Measurements from ENCODE around the gene SETSIP. TPM values are rescaled to one million over a fixed set of nuclear protein-coding genes. Genes with fewer than 3 reads are reported as not detected.
"Not testable (repeated sequence)": the region's sequence is repeated elsewhere in the genome, so short reads cannot be mapped to it uniquely, and the experiment has no call there.

The SETSIP gene
- total RNA-seq, 2 experiments from 2014 or later, result not detected

DNA sequence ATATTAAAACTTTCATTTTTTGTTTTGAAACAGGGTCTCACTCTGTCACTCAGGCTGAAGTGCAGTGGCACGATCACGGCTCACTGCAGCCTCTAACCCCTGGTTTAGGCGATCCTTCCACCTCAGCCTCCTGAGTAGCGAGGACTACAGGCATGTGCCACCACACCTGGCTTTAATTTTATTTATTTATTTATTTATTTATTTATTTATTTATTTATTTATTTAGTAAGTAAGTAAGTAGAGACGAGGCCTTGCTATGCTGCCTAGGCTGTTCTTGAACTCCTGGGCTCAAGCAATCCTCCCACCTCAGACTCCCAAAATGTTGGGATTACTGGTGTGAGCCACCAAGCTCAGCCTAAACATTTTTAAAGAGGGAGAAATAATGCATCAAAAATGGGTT is 1.2 kb upstream of the SETSIP start:
- H3K27ac Mint-ChIP-seq, result no peak overlapping the region
- Histone ChIP-seq H3K4me1 (ENCODE audit: insufficient read depth, low read length) (peaks cover 6% of the 10 kb centered on the region), H3K27me3 (ENCODE audit: control insufficient read depth in 1 of 2, insufficient read depth in 2 of 2, low read length in 2 of 2) (no peaks in the 10 kb centered on the region), H3K27ac (ENCODE audit: low read depth in 1 of 2, low read length in 2 of 2) (no peak overlapping the region), H3K4me3 (ENCODE audit: low read length) (no peak overlapping the region), H3K36me3 (ENCODE audit: insufficient read depth, low read length) (no peaks in the 10 kb centered on the region), H3K9me3 (ENCODE audit: control insufficient read depth in 1 of 2, insufficient read depth in 1 of 2, low read length in 2 of 2) (no peaks in the 10 kb centered on the region)
- H3K4me1 Mint-ChIP-seq (ENCODE audit: low read depth), result peaks cover 6% of the 10 kb centered on the region
- POLR2A ChIA-PET, result no interaction called here
- H3K4me3 Mint-ChIP-seq, result no peak overlapping the region
- no peaks in the 10 kb centered on the region for H3K9me3 Mint-ChIP-seq
- no peak for ATAC-seq (ENCODE audit: poor library complexity)
- CTCF ChIA-PET, result no interaction called here
- H3K36me3 Mint-ChIP-seq (ENCODE audit: low read depth), result peaks cover 11% of the 10 kb centered on the region
- TF ChIP-seq, protein P1, sequence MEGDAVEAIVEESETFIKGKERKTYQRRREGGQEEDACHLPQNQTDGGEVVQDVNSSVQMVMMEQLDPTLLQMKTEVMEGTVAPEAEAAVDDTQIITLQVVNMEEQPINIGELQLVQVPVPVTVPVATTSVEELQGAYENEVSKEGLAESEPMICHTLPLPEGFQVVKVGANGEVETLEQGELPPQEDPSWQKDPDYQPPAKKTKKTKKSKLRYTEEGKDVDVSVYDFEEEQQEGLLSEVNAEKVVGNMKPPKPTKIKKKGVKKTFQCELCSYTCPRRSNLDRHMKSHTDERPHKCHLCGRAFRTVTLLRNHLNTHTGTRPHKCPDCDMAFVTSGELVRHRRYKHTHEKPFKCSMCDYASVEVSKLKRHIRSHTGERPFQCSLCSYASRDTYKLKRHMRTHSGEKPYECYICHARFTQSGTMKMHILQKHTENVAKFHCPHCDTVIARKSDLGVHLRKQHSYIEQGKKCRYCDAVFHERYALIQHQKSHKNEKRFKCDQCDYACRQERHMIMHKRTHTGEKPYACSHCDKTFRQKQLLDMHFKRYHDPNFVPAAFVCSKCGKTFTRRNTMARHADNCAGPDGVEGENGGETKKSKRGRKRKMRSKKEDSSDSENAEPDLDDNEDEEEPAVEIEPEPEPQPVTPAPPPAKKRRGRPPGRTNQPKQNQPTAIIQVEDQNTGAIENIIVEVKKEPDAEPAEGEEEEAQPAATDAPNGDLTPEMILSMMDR (IDR thresholded peaks at IDR 0.05), result no peak
- intact Hi-C loops (cut with DNase I, micrococcal nuclease), result no loop called here
- DNase-seq, result no peak
- no peaks in the 10 kb centered on the region for H3K27me3 Mint-ChIP-seq

- DNase-seq; H3K4me3 Mint-ChIP-seq; POLR2A ChIA-PET; ATAC-seq (ENCODE audit: poor library complexity); H3K36me3 Mint-ChIP-seq (ENCODE audit: low read depth); H3K27ac Mint-ChIP-seq; H3K36me3 ChIP-seq (ENCODE audit: insufficient read depth, low read length); H3K4me3 ChIP-seq (ENCODE audit: low read length); H3K4me1 Mint-ChIP-seq (ENCODE audit: low read depth); H3K27ac ChIP-seq (ENCODE audit: low read depth in 1 of 2, low read length in 2 of 2); H3K9me3 Mint-ChIP-seq; CTCF ChIA-PET; H3K9me3 ChIP-seq (ENCODE audit: control insufficient read depth in 1 of 2, insufficient read depth in 1 of 2, low read length in 2 of 2); H3K4me1 ChIP-seq (ENCODE audit: insufficient read depth, low read length); H3K27me3 ChIP-seq (ENCODE audit: control insufficient read depth in 1 of 2, insufficient read depth in 2 of 2, low read length in 2 of 2); H3K27me3 Mint-ChIP-seq; intact Hi-C loops (cut with DNase I, micrococcal nuclease): not testable (repeated sequence)
Observed at GRCh38 chr1:92074446-92074845, 765 bp downstream of the SETSIP start.

- ATAC-seq (ENCODE audit: poor library complexity) (no peak), DNase-seq (no peak)
- H3K27ac ChIP-seq (ENCODE audit: low read depth in 1 of 2, low read length in 2 of 2), result no peak overlapping the region
- Mint-ChIP-seq H3K4me1 (ENCODE audit: low read depth) (no peaks in the 10 kb centered on the region), H3K4me3 (no peak overlapping the region), H3K27ac (no peak overlapping the region), H3K9me3 (no peaks in the 10 kb centered on the region), H3K36me3 (ENCODE audit: low read depth) (no peaks in the 10 kb centered on the region), H3K27me3 (no peaks in the 10 kb centered on the region)
- TF ChIP-seq, protein P1 (IDR thresholded peaks at IDR 0.05), result no peak
- H3K9me3 ChIP-seq (ENCODE audit: control insufficient read depth in 1 of 2, insufficient read depth in 1 of 2, low read length in 2 of 2), result no peaks in the 10 kb centered on the region
- intact Hi-C loops (cut with DNase I, micrococcal nuclease), result no loop called here
- no peaks in the 10 kb centered on the region for H3K27me3 ChIP-seq (ENCODE audit: control insufficient read depth in 1 of 2, insufficient read depth in 2 of 2, low read length in 2 of 2)
- POLR2A ChIA-PET, result no interaction called here
- H3K4me3 ChIP-seq (ENCODE audit: low read length), result no peak overlapping the region
- no peaks in the 10 kb centered on the region for H3K36me3 ChIP-seq (ENCODE audit: insufficient read depth, low read length)
- CTCF ChIA-PET, result no interaction called here
- no peaks in the 10 kb centered on the region for H3K4me1 ChIP-seq (ENCODE audit: insufficient read depth, low read length)
Observed at GRCh38 chr1:92070892-92071291, 4.3 kb downstream of the SETSIP start.

- no peak for ATAC-seq (ENCODE audit: poor library complexity)
- Mint-ChIP-seq H3K4me3 (no peak overlapping the region), H3K27me3 (no peaks in the 10 kb centered on the region), H3K36me3 (ENCODE audit: low read depth) (no peaks in the 10 kb centered on the region), H3K4me1 (ENCODE audit: low read depth) (no peaks in the 10 kb centered on the region), H3K9me3 (no peaks in the 10 kb centered on the region), H3K27ac (no peak overlapping the region)
- no peaks in the 10 kb centered on the region for H3K9me3 ChIP-seq (ENCODE audit: control insufficient read depth in 1 of 2, insufficient read depth in 1 of 2, low read length in 2 of 2)
- no peaks in the 10 kb centered on the region for H3K4me1 ChIP-seq (ENCODE audit: insufficient read depth, low read length)
- TF ChIP-seq, protein P1 (IDR thresholded peaks at IDR 0.05), result no peak
- H3K4me3 ChIP-seq (ENCODE audit: low read length), result no peak overlapping the region
- no peaks in the 10 kb centered on the region for H3K27me3 ChIP-seq (ENCODE audit: control insufficient read depth in 1 of 2, insufficient read depth in 2 of 2, low read length in 2 of 2)
- no peak overlapping the region for H3K27ac ChIP-seq (ENCODE audit: low read depth in 1 of 2, low read length in 2 of 2)
- intact Hi-C loops (cut with DNase I, micrococcal nuclease), result no loop called here
- POLR2A ChIA-PET, result no interaction called here
- no peaks in the 10 kb centered on the region for H3K36me3 ChIP-seq (ENCODE audit: insufficient read depth, low read length)
- CTCF ChIA-PET, result no interaction called here
- no peak for DNase-seq
Observed at GRCh38 chr1:92066321-92066720, 8.9 kb downstream of the SETSIP start.
